ENCODE results near the gene ZNF280D.

GRCh38 chr15:56719021-56719612, 14.2 kb downstream of the ZNF280D start:
- TF ChIP-seq, protein P1, sequence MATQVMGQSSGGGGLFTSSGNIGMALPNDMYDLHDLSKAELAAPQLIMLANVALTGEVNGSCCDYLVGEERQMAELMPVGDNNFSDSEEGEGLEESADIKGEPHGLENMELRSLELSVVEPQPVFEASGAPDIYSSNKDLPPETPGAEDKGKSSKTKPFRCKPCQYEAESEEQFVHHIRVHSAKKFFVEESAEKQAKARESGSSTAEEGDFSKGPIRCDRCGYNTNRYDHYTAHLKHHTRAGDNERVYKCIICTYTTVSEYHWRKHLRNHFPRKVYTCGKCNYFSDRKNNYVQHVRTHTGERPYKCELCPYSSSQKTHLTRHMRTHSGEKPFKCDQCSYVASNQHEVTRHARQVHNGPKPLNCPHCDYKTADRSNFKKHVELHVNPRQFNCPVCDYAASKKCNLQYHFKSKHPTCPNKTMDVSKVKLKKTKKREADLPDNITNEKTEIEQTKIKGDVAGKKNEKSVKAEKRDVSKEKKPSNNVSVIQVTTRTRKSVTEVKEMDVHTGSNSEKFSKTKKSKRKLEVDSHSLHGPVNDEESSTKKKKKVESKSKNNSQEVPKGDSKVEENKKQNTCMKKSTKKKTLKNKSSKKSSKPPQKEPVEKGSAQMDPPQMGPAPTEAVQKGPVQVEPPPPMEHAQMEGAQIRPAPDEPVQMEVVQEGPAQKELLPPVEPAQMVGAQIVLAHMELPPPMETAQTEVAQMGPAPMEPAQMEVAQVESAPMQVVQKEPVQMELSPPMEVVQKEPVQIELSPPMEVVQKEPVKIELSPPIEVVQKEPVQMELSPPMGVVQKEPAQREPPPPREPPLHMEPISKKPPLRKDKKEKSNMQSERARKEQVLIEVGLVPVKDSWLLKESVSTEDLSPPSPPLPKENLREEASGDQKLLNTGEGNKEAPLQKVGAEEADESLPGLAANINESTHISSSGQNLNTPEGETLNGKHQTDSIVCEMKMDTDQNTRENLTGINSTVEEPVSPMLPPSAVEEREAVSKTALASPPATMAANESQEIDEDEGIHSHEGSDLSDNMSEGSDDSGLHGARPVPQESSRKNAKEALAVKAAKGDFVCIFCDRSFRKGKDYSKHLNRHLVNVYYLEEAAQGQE (IDR thresholded peaks at IDR 0.05; ENCODE audit: insufficient read depth in 1 of 2, low read depth in 2 of 2, low read length in 1 of 2), result no peak
- no peak for TF ChIP-seq SIN3A (IDR thresholded peaks at IDR 0.05; ENCODE audit: borderline replicate concordance, insufficient read depth, low read depth, low read length)
- TF ChIP-seq, protein P2, sequence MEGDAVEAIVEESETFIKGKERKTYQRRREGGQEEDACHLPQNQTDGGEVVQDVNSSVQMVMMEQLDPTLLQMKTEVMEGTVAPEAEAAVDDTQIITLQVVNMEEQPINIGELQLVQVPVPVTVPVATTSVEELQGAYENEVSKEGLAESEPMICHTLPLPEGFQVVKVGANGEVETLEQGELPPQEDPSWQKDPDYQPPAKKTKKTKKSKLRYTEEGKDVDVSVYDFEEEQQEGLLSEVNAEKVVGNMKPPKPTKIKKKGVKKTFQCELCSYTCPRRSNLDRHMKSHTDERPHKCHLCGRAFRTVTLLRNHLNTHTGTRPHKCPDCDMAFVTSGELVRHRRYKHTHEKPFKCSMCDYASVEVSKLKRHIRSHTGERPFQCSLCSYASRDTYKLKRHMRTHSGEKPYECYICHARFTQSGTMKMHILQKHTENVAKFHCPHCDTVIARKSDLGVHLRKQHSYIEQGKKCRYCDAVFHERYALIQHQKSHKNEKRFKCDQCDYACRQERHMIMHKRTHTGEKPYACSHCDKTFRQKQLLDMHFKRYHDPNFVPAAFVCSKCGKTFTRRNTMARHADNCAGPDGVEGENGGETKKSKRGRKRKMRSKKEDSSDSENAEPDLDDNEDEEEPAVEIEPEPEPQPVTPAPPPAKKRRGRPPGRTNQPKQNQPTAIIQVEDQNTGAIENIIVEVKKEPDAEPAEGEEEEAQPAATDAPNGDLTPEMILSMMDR (IDR thresholded peaks at IDR 0.05), result no peak

Data from Panc1 (cell line).